PFSK-1 (cell line): ENCODE data around the gene FAM120B.

Experiments used
- FOXP2 ChIP-seq: optimal IDR thresholded peaks from 2 replicates; pipeline ENCODE3; 2011; ENCODE audit warnings: borderline replicate concordance, control low read depth, inconsistent platforms; ENCODE audit not compliant: insufficient read depth; ENCODE audit errors: extremely low read length, extremely low read depth
- POLR2AphosphoS5 ChIP-seq: IDR thresholded peaks from 2 replicates; pipeline ENCODE4 v1.6.1; 2012; ENCODE audit warnings: low read depth, mild to moderate bottlenecking, control low read depth, low read length, moderate library complexity
- SIN3A ChIP-seq: IDR thresholded peaks from 2 replicates; pipeline ENCODE4 v1.6.1; 2012; ENCODE audit warnings: mild to moderate bottlenecking, low read length, moderate library complexity, borderline replicate concordance; ENCODE audit not compliant: insufficient read depth
- TAF1 ChIP-seq: IDR thresholded peaks from 2 replicates; pipeline ENCODE4 v1.6.1; 2012; ENCODE audit warnings: low read length, control low read depth, borderline replicate concordance; ENCODE audit not compliant: insufficient read depth
- TF ChIP-seq, protein P1 (sequence below), 2 experiments: IDR thresholded peaks; 2 replicates each; pipeline versions ENCODE4 v1.6.1 to v1.8.0; 2011 to 2012; ENCODE audit warnings: low read depth in 2 of 2, low read length in 2 of 2, control low read depth in 1 of 2, inconsistent platforms in 1 of 2, mild to moderate bottlenecking in 1 of 2, moderate library complexity in 1 of 2; ENCODE audit not compliant: insufficient read depth in 1 of 2

FAM120B gene

DNA sequence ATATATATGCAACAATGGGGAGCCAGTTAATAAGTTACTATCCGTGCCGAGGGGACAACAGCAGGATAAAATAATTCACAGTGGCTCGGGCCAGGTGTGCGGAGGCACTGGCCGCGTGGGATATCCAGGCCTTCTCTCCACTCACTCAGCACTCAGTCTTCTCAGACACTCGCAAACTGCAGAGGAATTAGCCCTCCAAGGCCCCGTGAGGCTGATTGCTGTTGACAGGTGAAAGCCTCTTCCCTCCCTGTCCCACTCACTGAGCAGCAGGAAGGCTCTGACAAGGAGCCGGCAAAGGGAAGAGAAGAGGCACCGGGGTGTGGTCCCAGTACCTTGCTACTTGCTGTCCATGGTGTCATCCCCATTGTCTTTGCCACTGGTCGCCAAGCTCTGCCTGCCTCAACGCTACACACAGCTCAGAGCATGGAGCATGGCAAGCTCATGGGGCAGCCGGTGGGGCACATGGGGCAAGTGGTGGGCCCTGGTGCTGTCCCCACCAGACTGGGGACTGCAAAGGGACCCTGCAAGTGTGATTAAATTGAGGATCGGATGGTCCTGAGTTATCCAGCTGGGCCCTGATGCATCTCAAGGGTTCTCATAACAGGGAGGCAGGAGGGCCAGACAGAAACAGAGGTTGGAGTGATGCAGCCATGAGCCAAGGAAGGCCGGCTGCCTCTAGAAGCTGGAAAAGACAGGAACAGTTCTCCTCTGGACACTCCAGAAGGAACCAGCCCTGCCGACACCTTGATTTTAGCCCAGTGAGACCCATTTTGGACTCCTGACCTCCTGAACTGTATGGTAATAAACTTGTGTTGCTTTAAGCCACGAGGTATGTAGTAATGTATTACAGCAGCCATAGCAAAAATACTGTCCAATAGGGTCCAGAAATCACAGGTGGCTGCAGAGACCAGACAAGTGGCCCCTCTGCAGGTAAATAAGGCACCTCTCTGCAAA, 126.9 kb downstream of the FAM120B start:
- no peak for TF ChIP-seq POLR2AphosphoS5
- no peak for TF ChIP-seq FOXP2
- TF ChIP-seq SIN3A = no peak
- TF ChIP-seq TAF1 = no peak
- TF ChIP-seq, protein P1, sequence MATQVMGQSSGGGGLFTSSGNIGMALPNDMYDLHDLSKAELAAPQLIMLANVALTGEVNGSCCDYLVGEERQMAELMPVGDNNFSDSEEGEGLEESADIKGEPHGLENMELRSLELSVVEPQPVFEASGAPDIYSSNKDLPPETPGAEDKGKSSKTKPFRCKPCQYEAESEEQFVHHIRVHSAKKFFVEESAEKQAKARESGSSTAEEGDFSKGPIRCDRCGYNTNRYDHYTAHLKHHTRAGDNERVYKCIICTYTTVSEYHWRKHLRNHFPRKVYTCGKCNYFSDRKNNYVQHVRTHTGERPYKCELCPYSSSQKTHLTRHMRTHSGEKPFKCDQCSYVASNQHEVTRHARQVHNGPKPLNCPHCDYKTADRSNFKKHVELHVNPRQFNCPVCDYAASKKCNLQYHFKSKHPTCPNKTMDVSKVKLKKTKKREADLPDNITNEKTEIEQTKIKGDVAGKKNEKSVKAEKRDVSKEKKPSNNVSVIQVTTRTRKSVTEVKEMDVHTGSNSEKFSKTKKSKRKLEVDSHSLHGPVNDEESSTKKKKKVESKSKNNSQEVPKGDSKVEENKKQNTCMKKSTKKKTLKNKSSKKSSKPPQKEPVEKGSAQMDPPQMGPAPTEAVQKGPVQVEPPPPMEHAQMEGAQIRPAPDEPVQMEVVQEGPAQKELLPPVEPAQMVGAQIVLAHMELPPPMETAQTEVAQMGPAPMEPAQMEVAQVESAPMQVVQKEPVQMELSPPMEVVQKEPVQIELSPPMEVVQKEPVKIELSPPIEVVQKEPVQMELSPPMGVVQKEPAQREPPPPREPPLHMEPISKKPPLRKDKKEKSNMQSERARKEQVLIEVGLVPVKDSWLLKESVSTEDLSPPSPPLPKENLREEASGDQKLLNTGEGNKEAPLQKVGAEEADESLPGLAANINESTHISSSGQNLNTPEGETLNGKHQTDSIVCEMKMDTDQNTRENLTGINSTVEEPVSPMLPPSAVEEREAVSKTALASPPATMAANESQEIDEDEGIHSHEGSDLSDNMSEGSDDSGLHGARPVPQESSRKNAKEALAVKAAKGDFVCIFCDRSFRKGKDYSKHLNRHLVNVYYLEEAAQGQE (IDR thresholded peaks at IDR 0.05; ENCODE audit: insufficient read depth in 1 of 2, low read depth in 2 of 2, low read length in 2 of 2) = no peak

DNA sequence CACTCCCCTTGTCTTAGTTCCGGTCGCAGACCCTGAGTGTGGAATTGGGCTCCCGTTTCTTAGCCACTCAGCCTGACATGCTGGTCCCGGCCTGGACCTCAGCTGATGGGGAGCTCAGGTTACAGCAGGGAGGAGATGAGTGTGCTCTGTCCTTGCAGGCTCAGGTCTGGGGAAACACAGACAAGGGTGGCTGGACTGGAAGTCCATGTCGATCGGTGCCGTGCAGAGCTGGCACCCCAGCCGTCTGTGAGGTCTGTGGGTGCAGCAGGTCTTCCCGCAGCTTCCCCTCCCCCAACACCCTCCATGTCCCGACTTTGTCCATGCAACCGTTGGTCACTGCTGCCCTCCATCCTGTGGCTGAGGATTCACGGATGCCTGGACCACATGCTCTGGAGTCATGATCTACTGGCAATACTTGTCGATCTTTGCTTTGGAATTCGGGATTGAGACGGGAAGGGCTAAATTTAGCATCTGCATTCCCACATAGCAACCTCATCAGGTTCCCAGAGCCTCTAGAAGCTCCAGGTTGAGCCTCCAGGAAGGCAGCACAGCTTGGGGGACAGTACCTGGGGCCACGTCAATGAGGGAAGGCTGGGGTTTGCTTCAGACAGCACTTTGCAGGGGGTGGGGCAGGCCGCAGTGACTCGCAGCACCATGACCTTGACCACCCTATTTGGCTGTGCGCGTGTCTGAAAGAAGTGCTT, 127.7 kb downstream of the FAM120B start:
- TF ChIP-seq SIN3A = no peak
- no peak for TF ChIP-seq TAF1

DNA sequence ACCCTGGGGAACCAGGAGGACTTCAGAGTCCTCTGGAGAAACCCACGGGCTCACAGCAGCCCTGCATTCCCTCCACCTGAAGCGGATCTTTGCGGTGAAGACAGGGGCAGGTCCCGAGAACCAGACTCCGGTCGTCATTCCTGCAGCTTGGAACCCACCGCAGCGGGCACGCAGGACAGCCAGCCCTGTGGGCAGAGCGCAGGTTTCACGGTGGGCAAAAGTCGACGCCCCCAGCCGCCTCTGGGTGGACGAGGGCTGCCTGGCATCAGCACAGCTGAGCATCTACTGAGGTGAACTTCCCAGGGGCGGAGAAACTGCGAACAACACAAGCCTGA, 128.2 kb downstream of the FAM120B start:
- no peak for TF ChIP-seq SIN3A
- TF ChIP-seq, protein P1 (IDR thresholded peaks at IDR 0.05; ENCODE audit: insufficient read depth in 1 of 2, low read depth in 2 of 2, low read length in 2 of 2) = no peak
- TF ChIP-seq FOXP2 = no peak
- no peak for TF ChIP-seq TAF1
- no peak for TF ChIP-seq POLR2AphosphoS5

GRCh38 chr6:170435766-170436165, 129.2 kb downstream of the FAM120B start:
- no peak for TF ChIP-seq TAF1
- no peak for TF ChIP-seq POLR2AphosphoS5
- no peak for TF ChIP-seq FOXP2
- TF ChIP-seq, protein P1 (IDR thresholded peaks at IDR 0.05; ENCODE audit: insufficient read depth in 1 of 2, low read depth in 2 of 2, low read length in 2 of 2) = no peak
- TF ChIP-seq SIN3A = no peak

DNA sequence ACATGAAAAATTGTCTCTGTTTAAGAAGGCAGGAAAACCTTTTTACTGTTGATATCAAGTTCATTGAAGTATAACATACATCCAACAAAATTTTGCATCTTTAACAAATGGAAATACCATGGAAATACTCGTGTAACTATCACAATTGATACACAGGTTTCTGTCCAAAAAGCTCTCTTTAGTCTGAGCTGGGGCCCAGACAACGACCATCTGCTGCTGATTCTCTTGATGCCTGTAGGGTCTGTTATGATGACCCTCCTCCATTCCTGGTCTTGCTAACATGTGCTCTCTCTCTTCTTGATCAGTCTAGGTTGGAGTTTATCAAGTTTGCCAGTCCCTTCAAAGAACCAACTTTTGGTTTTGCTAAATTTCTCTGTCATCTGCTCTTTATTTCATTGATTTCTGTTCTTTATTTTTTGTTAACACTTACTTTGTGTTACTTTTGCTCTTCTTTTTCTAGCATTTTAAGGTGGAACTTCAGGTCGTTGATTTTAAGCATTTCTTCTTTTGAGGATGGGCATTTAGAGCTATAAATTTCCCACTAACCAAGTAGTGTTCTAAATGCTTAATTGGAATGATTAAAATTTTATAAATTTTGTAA, 129.8 kb downstream of the FAM120B start:
- no peak for TF ChIP-seq POLR2AphosphoS5
- TF ChIP-seq FOXP2 = no peak
- no peak for TF ChIP-seq SIN3A
- TF ChIP-seq TAF1 = no peak
- TF ChIP-seq, protein P1 (IDR thresholded peaks at IDR 0.05; ENCODE audit: insufficient read depth in 1 of 2, low read depth in 2 of 2, low read length in 2 of 2) = no peak
